Neural cell (in vitro differentiated cells): ENCODE data around the gene NLRP6. TPM values are rescaled to one million over a fixed set of nuclear protein-coding genes. Genes with fewer than 3 reads are reported as not detected.
A peak's percentile ranks its signal among the peaks of the same experiment; 100 is the strongest.
"Not testable (repeated sequence)": the region's sequence is repeated elsewhere in the genome, so short reads cannot be mapped to it uniquely, and the experiment has no call there.

Source experiments
- H2AFZ ChIP-seq: fragments of 200-600, 300-800 bp; sonication (generic), shearing (Covaris generic); 2 replicates; pipeline ENCODE4 v1.6.0; 2014; ENCODE audit warnings: low read depth, mild to moderate bottlenecking, antibody characterized with exemption, low read length, moderate library complexity
- H3F3A ChIP-seq: fragments of 200-600 bp; shearing (Covaris generic); 2 replicates; pipeline ENCODE4 v1.6.1; 2016; ENCODE audit warnings: mild to moderate bottlenecking, moderate library complexity, mixed read lengths, antibody characterized with exemption, low read length; ENCODE audit not compliant: insufficient read depth, poor library complexity, severe bottlenecking
- H3K27ac ChIP-seq: fragments of 200-600, 300-800 bp; sonication (generic), shearing (Covaris generic); 2 replicates; pipeline ENCODE4 v1.5.1; 2014; ENCODE audit warnings: mild to moderate bottlenecking, low read length, moderate library complexity
- H3K27me3 ChIP-seq: fragments of 300-800, 200-600 bp; sonication (generic), shearing (Covaris generic); 2 replicates; pipeline ENCODE4 v1.6.0; 2014; ENCODE audit warnings: mild to moderate bottlenecking, low read depth, low read length, moderate library complexity; ENCODE audit not compliant: insufficient read depth
- H3K36me3 ChIP-seq: fragments of 300-800, 200-600 bp; sonication (generic), shearing (Covaris generic); 2 replicates; pipeline ENCODE4 v1.5.1; 2014; ENCODE audit warnings: mild to moderate bottlenecking, antibody characterized with exemption, low read length, moderate library complexity; ENCODE audit not compliant: insufficient read depth
- H3K4me2 ChIP-seq: fragments of 300-800, 200-600 bp; sonication (generic), shearing (Covaris generic); 2 replicates; pipeline ENCODE4 v1.6.0; 2014; ENCODE audit warnings: mild to moderate bottlenecking, low read length
- H3K4me3 ChIP-seq: fragments of 300-800, 200-600 bp; sonication (generic), shearing (Covaris generic); 2 replicates; pipeline ENCODE4 v1.5.1; 2014; ENCODE audit warnings: mild to moderate bottlenecking, low read length, moderate library complexity
- H3K79me2 ChIP-seq: fragments of 200-600 bp; shearing (Covaris generic); replicated peaks from 2 replicates; pipeline ENCODE4 v1.6.0; 2014; ENCODE audit warnings: mild to moderate bottlenecking, low read length, moderate library complexity; ENCODE audit not compliant: insufficient read depth
- H3K9ac ChIP-seq: fragments of 300-800, 200-600 bp; sonication (generic), shearing (Covaris generic); 2 replicates; pipeline ENCODE4 v1.6.1; 2016; ENCODE audit warnings: mild to moderate bottlenecking, low read length, mixed read lengths
- H3K9me2 ChIP-seq: fragments of 200-600 bp; shearing (Covaris generic); 2 replicates; pipeline ENCODE4 v1.6.1; 2016; ENCODE audit warnings: mild to moderate bottlenecking, low read length, mixed read lengths; ENCODE audit not compliant: insufficient read depth
- H3K9me3 ChIP-seq: fragments of 200-600, 300-800 bp; sonication (generic), shearing (Covaris generic); 2 replicates; pipeline ENCODE4 v1.6.1; 2016; ENCODE audit warnings: mild to moderate bottlenecking, mixed run types, low read length, moderate library complexity, mixed read lengths
- H4K20me1 ChIP-seq: fragments of 200-600 bp; shearing (Covaris generic); 2 replicates; pipeline ENCODE4 v1.6.1; 2016; ENCODE audit warnings: mild to moderate bottlenecking, mixed run types; ENCODE audit not compliant: insufficient read depth
- CTCF ChIP-seq: fragments of 450-650 bp; IDR thresholded peaks from 2 replicates; pipeline ENCODE4 v1.5.1; 2014; ENCODE audit warnings: antibody characterized with exemption, mild to moderate bottlenecking, moderate library complexity; ENCODE audit not compliant: poor library complexity, severe bottlenecking
- EP300 ChIP-seq: fragments of 450-650 bp; conservative IDR thresholded peaks from 2 replicates; pipeline ENCODE4 v1.6.1; 2014; ENCODE audit warnings: antibody characterized with exemption, mild to moderate bottlenecking, moderate library complexity; ENCODE audit not compliant: poor library complexity, severe bottlenecking
- EZH2 ChIP-seq: fragments of 200-600, 300-800 bp; shearing (Covaris generic), sonication (generic); IDR thresholded peaks from 2 replicates; pipeline ENCODE4 v1.6.1; 2014; ENCODE audit warnings: antibody characterized with exemption, low read length, borderline replicate concordance, mild to moderate bottlenecking; ENCODE audit not compliant: insufficient read depth, poor library complexity, severe bottlenecking
- MXI1 ChIP-seq: fragments of 450-650 bp; conservative IDR thresholded peaks from 2 replicates; pipeline ENCODE4 v1.6.1; 2014; ENCODE audit warnings: antibody characterized with exemption, mild to moderate bottlenecking; ENCODE audit not compliant: poor library complexity, severe bottlenecking
- POLR2AphosphoS5 ChIP-seq: IDR thresholded peaks from 2 replicates; pipeline ENCODE4 v1.6.1; 2012
- RAD21 ChIP-seq: fragments of 450-650 bp; conservative IDR thresholded peaks from 2 replicates; pipeline ENCODE4 v1.6.1; 2014; ENCODE audit warnings: antibody characterized with exemption, mild to moderate bottlenecking, moderate library complexity
- REST ChIP-seq: IDR thresholded peaks from 2 replicates; pipeline ENCODE4 v1.6.1; 2012; ENCODE audit warnings: borderline replicate concordance
- SMC3 ChIP-seq: fragments of 450-650 bp; conservative IDR thresholded peaks from 2 replicates; pipeline ENCODE4 v1.6.1; 2014; ENCODE audit warnings: antibody characterized with exemption, mild to moderate bottlenecking, moderate library complexity; ENCODE audit not compliant: poor library complexity
- TAF1 ChIP-seq: IDR thresholded peaks from 2 replicates; pipeline ENCODE4 v1.6.1; 2012; ENCODE audit warnings: low read depth
- polyA plus RNA-seq: library from polyadenylated mRNA; depleted of rRNA; stranded (reverse); fragments of >200 nt; gene quantifications from 2 replicates; pipeline ENCODE4 v1.2.3, GENCODE V29; 2014

NLRP6 gene
- polyA plus RNA-seq, 1 donor from 2014 or later = not detected

- Histone ChIP-seq H3F3A (no peaks in the 10 kb centered on the region), H2AFZ (peak within 1 kb of the TSS; percentile 78), H3K9me2 (no peaks in the 10 kb centered on the region), H3K9ac (peak within 1 kb of the TSS; percentile 93), H4K20me1 (no peaks in the 10 kb centered on the region), H3K4me2 (peak within 1 kb of the TSS; percentile 100), H3K4me3 (peak within 1 kb of the TSS; percentile 94), H3K9me3 (no peaks in the 10 kb centered on the region), H3K27ac (peak within 1 kb of the TSS; percentile 88), H3K79me2 (peaks cover 30% of the 10 kb centered on the region), H3K36me3 (no peaks in the 10 kb centered on the region), H3K27me3 (no peaks in the 10 kb centered on the region)
- TF ChIP-seq POLR2AphosphoS5 (peak; percentile 94), EZH2 (no peak), CTCF (no peak), SMC3 (peak; percentile 31), RAD21 (no peak), TAF1 (no peak), EP300 (peak; percentile 54), REST (peak; percentile 59), MXI1 (peak; percentile 86)
These were observed 41.1 kb upstream of the NLRP6 start, which contains the start of gene PSMD13 for GRCh38 chr11:236774-237767. Gene PSMD13 (plus strand): TSS chr11:236976. CDS start chr11:237050, 74 bp downstream.

GRCh38 chr11:238346-238745 lies 39.9 kb upstream of the NLRP6 start:
- H2AFZ ChIP-seq, H3K27ac ChIP-seq, H3K27me3 ChIP-seq, H4K20me1 ChIP-seq, H3K9me3 ChIP-seq, H3K36me3 ChIP-seq, H3K9ac ChIP-seq, H3K9me2 ChIP-seq, H3F3A ChIP-seq: not testable (repeated sequence)
- H3K79me2 ChIP-seq = peaks cover 30% of the 10 kb centered on the region
- peak overlapping the region; percentile 94 for H3K4me3 ChIP-seq
- peak overlapping the region; percentile 89 for H3K4me2 ChIP-seq
